HepG2 (cell line): Measurements from ENCODE around the gene ATP6V0E1. TPM values are rescaled to one million over a fixed set of nuclear protein-coding genes. Genes with fewer than 3 reads are reported as not detected.

Source experiments
- ATAD3A ChIP-seq: sonication (generic); formaldehyde crosslinking; IDR thresholded peaks from 2 replicates; pipeline ENCODE4 v1.4.0; 2020; ENCODE audit warnings: missing genetic modification reagents
- BRCA1 ChIP-seq: sonication (generic); formaldehyde crosslinking; IDR thresholded peaks from 2 replicates; pipeline ENCODE4 v1.4.0; 2020; ENCODE audit warnings: missing genetic modification reagents
- CBFB ChIP-seq: sonication (generic); formaldehyde crosslinking; IDR thresholded peaks from 2 replicates; pipeline ENCODE4 v1.4.0; 2020; ENCODE audit warnings: missing genetic modification reagents
- CBX2 ChIP-seq, 2 experiments: fragments of 200-600 bp in 1 of 2; sonication (generic); formaldehyde crosslinking in 1 of 2; IDR thresholded peaks; 2 replicates each; pipeline versions ENCODE4 v1.7.0 to v1.8.1; 2018 to 2022; ENCODE audit warnings: low read depth in 2 of 2, low read length in 1 of 2, mild to moderate bottlenecking in 1 of 2, missing genetic modification reagents in 1 of 2
- ELK4 ChIP-seq: sonication (generic); formaldehyde crosslinking; IDR thresholded peaks from 2 replicates; pipeline ENCODE4 v1.9.0; 2021; ENCODE audit warnings: missing genetic modification reagents, borderline replicate concordance
- KLF13 ChIP-seq: sonication (generic); formaldehyde crosslinking; IDR thresholded peaks from 2 replicates; pipeline ENCODE4 v1.4.0; 2020; ENCODE audit warnings: mild to moderate bottlenecking, missing genetic modification reagents
- MEF2D ChIP-seq: sonication (generic); formaldehyde crosslinking; IDR thresholded peaks from 2 replicates; pipeline ENCODE4 v1.5.1; 2020; ENCODE audit warnings: mild to moderate bottlenecking, missing genetic modification reagents
- MTA1 ChIP-seq: sonication (generic); formaldehyde crosslinking; IDR thresholded peaks from 2 replicates; pipeline ENCODE4 v1.4.0; 2020; ENCODE audit warnings: missing genetic modification reagents, mild to moderate bottlenecking, borderline replicate concordance
- MTA3 ChIP-seq: sonication (generic); formaldehyde crosslinking; IDR thresholded peaks from 2 replicates; pipeline ENCODE4 v1.4.0; 2020; ENCODE audit warnings: missing genetic modification reagents
- NCOA1 ChIP-seq: sonication (generic); formaldehyde crosslinking; IDR thresholded peaks from 2 replicates; pipeline ENCODE4 v1.9.0; 2021; ENCODE audit warnings: missing genetic modification reagents
- RARA ChIP-seq: IDR thresholded peaks from 2 replicates; pipeline ENCODE4 v1.6.1; 2016; ENCODE audit warnings: missing genetic modification reagents, missing compliant biosample characterization
- ZMYM3 ChIP-seq: sonication (generic); formaldehyde crosslinking; IDR thresholded peaks from 2 replicates; pipeline ENCODE4 v1.5.1; 2020; ENCODE audit warnings: mild to moderate bottlenecking, missing genetic modification reagents
- ZMYM4 ChIP-seq: sonication (generic); formaldehyde crosslinking; IDR thresholded peaks from 2 replicates; pipeline ENCODE4 v1.8.1; 2023; ENCODE audit warnings: mild to moderate bottlenecking, missing genetic modification reagents
- ZNF136 ChIP-seq: sonication (generic); formaldehyde crosslinking; IDR thresholded peaks from 2 replicates; pipeline ENCODE4 v1.8.1; 2022; ENCODE audit warnings: low read depth, mild to moderate bottlenecking, moderate library complexity, missing genetic modification reagents
- ZNF326 ChIP-seq: sonication (generic); formaldehyde crosslinking; IDR thresholded peaks from 2 replicates; pipeline ENCODE4 v1.4.0; 2020; ENCODE audit warnings: missing genetic modification reagents, borderline replicate concordance
- ZNF337 ChIP-seq: sonication (generic); formaldehyde crosslinking; IDR thresholded peaks from 2 replicates; pipeline ENCODE4 v1.5.1; 2020; ENCODE audit warnings: missing genetic modification reagents, low read depth, mild to moderate bottlenecking, borderline replicate concordance
- ZNF788 ChIP-seq: sonication (generic); formaldehyde crosslinking; IDR thresholded peaks from 2 replicates; pipeline ENCODE4 v1.5.0; 2020; ENCODE audit warnings: mild to moderate bottlenecking, missing genetic modification reagents, borderline replicate concordance
- ZNF883 ChIP-seq: sonication (generic); formaldehyde crosslinking; IDR thresholded peaks from 2 replicates; pipeline ENCODE4 v1.5.1; 2020; ENCODE audit warnings: mild to moderate bottlenecking, missing genetic modification reagents; ENCODE audit errors: not compliant biosample characterization
- ZUFSP ChIP-seq: sonication (generic); formaldehyde crosslinking; IDR thresholded peaks from 2 replicates; pipeline ENCODE4 v1.9.0; 2021; ENCODE audit warnings: missing genetic modification reagents, mild to moderate bottlenecking, borderline replicate concordance
- polyA plus RNA-seq, 8 experiments: library from polyadenylated mRNA; depleted of rRNA in 3 of 8; stranded (reverse) in 7 of 8; unstranded in 1 of 8; fragments of >200 nt; fragmentation: Illumina TruSeq in 4 of 8; extraction: Trizol in 4 of 8; gene quantifications; 2 replicates each; pipeline versions ENCODE4 v1.2.1 to v1.2.3, GENCODE V29; 2011 to 2016; ENCODE audit warnings: low read depth in 4 of 8, missing spikeins in 1 of 8, mixed read lengths in 1 of 8; ENCODE audit not compliant: insufficient read depth in 1 of 8
- total RNA-seq, 5 experiments: library from RNA; depleted of rRNA; stranded (reverse); fragments of >200 nt; fragmentation: Illumina TruSeq; extraction: Trizol; gene quantifications; 2 replicates each; pipeline ENCODE4 v1.2.3, GENCODE V29; 2016; ENCODE audit warnings: low read depth in 1 of 5
- TF ChIP-seq, protein P1 (sequence below): sonication (generic); formaldehyde crosslinking; IDR thresholded peaks from 2 replicates; pipeline ENCODE4 v1.5.0; 2020; ENCODE audit warnings: missing genetic modification reagents, mild to moderate bottlenecking, borderline replicate concordance
- TF ChIP-seq, protein P2 (sequence below): sonication (generic); formaldehyde crosslinking; IDR thresholded peaks from 2 replicates; pipeline ENCODE4 v1.5.1; 2020; ENCODE audit warnings: mild to moderate bottlenecking, missing genetic modification reagents

The ATP6V0E1 gene
- total and polyA plus RNA-seq, 2 of the 13 experiments (the other 11 are each of a cell fraction or from before 2014, with no cell fraction given): 143 to 215 TPM

DNA sequence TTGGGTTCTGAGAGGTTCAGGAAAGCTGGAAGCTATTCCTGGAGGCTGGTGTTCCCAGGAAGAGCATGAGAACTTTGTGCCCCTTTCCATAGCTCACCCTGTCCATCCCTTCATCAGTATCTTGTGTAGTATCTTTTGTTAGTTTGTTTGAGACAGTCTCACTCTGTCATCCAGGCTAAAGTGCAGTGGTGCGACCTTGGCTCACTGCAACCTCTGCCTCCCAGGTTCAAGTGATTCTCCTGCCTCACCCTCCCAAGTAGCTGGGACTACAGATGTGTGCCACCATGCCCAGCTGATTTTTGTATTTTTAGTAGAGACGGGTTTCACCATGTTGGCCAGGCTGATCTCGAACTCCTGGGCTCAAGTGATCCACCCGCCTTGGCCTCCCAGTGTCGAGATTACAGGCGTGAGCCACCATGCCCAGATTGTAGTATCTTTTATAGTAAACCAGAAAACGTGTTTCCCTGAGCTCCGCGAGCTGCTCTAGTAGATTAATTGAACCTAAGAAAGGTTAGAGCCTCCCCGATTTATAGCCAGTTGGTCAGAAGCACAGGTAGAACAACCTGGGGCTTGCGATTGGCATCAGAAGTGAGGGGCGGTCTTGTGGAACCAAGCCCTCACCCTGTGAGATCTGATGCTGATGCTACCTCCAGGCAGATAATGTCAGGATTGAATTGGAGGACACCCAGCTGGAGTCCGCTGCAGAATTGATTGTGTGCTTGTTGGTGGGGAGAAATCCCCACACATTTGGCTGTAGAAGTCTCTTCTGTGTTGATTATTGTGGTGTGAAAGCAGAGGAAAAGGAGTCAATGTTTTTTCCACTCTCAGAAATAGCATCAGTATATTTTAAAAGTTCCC is 32.3 kb downstream of the ATP6V0E1 start (continued):
- TF ChIP-seq ATAD3A (CRISPR knock-in tag) (no peak), ELK4 (CRISPR knock-in tag) (no peak), KLF13 (no peak), ZMYM3 (CRISPR knock-in tag) (peak; percentile 79; the same call in 1 of the 2 replicates), NCOA1 (no peak), ZMYM4 (CRISPR knock-in tag) (peak; percentile 70; the same call in 1 of the 2 replicates), ZNF788 (CRISPR knock-in tag) (no peak), MTA3 (CRISPR knock-in tag) (no peak), CBX2 (IDR thresholded peaks at IDR 0.05; ENCODE audit: low read depth, low read length) (no peak), CBX2 (CRISPR knock-in tag; IDR thresholded peaks at IDR 0.05; ENCODE audit: low read depth) (no peak), ZNF326 (no peak), ZNF337 (CRISPR knock-in tag) (no peak), ZNF883 (CRISPR knock-in tag) (no peak), MEF2D (CRISPR knock-in tag) (0 out of 2 replicates have a peak, but pooled peaks have one; percentile 30), MTA1 (peak; percentile 61; the same call in 1 of the 2 replicates), ZNF136 (CRISPR knock-in tag) (no peak), BRCA1 (no peak), CBFB (CRISPR knock-in tag) (no peak), ZUFSP (CRISPR knock-in tag) (no peak), RARA (peak; percentile 62; the same call in 1 of the 2 replicates)
- TF ChIP-seq, protein P1, sequence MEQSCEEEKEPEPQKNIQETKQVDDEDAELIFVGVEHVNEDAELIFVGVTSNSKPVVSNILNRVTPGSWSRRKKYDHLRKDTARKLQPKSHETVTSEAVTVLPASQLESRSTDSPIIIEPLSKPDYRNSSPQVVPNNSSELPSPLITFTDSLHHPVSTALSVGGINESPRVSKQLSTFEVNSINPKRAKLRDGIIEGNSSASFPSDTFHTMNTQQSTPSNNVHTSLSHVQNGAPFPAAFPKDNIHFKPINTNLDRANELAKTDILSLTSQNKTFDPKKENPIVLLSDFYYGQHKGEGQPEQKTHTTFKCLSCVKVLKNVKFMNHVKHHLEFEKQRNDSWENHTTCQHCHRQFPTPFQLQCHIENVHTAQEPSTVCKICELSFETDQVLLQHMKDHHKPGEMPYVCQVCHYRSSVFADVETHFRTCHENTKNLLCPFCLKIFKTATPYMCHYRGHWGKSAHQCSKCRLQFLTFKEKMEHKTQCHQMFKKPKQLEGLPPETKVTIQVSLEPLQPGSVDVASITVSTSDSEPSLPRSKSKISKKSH (CRISPR knock-in tag): no peak
- TF ChIP-seq, protein P2, sequence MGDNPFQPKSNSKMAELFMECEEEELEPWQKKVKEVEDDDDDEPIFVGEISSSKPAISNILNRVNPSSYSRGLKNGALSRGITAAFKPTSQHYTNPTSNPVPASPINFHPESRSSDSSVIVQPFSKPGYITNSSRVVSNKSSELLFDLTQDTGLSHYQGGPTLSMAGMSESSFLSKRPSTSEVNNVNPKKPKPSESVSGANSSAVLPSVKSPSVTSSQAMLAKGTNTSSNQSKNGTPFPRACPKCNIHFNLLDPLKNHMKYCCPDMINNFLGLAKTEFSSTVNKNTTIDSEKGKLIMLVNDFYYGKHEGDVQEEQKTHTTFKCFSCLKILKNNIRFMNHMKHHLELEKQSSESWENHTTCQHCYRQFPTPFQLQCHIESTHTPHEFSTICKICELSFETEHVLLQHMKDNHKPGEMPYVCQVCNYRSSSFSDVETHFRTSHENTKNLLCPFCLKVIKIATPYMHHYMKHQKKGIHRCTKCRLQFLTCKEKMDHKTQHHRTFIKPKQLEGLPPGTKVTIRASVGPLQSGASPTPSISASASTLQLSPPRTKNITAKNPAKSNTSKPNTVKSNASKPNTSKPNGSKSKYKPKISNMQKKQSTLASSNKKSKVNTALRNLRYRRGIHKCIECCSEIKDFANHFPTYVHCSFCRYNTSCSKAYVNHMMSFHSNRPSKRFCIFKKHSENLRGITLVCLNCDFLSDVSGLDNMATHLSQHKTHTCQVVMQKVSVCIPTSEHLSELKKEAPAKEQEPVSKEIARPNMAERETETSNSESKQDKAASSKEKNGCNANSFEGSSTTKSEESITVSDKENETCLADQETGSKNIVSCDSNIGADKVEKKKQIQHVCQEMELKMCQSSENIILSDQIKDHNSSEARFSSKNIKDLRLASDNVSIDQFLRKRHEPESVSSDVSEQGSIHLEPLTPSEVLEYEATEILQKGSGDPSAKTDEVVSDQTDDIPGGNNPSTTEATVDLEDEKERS (CRISPR knock-in tag): 0 out of 2 replicates have a peak, but pooled peaks have one; percentile 13
